Activated CD4-positive, CD25-positive, alpha-beta regulatory T cell treated with anti-CD3 and anti-CD28 coated beads, Interleukin-2, amount 50 U/mL, for 16 hours (primary cell): ENCODE results near the gene MAPK1IP1L.
"Not testable (repeated sequence)": the region's sequence is repeated elsewhere in the genome, so short reads cannot be mapped to it uniquely, and the experiment has no call there.

ENCODE experiments used
- DNase-seq: peaks from one replicate; pipeline ENCODE4 v3.0.0-alpha.2; 2020; ENCODE audit warnings: low read depth, low spot score

The MAPK1IP1L gene

GRCh38 chr14:55054098-55054497, 2.7 kb downstream of the MAPK1IP1L start:
- no peak for DNase-seq

GRCh38 chr14:55057919-55058318, 6.5 kb downstream of the MAPK1IP1L start:
- DNase-seq, result no peak

GRCh38 chr14:55059333-55059732, 7.9 kb downstream of the MAPK1IP1L start:
- no peak for DNase-seq

GRCh38 chr14:55062517-55063351, 11.3 kb downstream of the MAPK1IP1L start:
- DNase-seq, result no peak

- DNase-seq, result not testable (repeated sequence)
These were observed 13.4 kb downstream of the MAPK1IP1L start for GRCh38 chr14:55064896-55065295.

DNA sequence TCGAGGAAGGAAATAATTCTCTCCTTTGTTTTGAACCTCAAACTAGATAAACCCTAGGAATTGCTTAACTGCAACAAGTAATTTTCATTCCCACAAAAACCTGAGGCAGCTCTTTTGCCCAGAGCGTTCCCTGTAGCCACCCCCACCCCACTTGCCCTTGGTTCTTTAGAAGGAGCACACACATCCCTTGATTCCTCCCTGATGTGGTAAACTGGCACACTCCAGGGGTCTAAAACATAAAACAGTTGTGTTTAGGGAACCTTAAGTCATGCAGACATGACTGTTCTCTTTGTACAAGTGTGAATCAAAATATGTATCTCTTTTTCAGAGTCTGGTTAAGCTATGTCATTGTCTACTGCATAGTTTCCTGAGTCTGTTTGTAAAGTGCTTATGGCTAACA, 14.0 kb downstream of the MAPK1IP1L start:
- DNase-seq, result no peak

DNA sequence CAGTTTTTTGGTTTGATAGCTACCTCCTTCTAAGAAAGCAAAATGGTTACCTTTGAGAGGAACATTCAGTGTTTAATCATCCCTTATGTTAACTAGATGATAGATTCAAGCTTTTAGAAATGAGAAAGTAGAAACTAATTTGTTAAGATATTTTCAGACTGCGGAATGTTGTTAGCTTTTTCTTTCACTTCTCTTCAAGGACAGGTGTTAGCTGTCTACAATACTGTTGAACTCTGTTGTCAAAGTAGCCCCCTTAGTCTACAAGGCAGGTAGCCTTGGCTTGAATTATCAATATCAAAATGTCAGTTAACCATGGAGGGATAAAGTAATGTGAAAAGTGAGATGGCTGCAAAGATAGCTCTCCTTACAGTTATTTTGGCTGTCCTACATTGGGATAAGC, 14.8 kb downstream of the MAPK1IP1L start:
- no peak for DNase-seq

GRCh38 chr14:55070981-55071411, 19.5 kb downstream of the MAPK1IP1L start:
- no peak for DNase-seq

DNA sequence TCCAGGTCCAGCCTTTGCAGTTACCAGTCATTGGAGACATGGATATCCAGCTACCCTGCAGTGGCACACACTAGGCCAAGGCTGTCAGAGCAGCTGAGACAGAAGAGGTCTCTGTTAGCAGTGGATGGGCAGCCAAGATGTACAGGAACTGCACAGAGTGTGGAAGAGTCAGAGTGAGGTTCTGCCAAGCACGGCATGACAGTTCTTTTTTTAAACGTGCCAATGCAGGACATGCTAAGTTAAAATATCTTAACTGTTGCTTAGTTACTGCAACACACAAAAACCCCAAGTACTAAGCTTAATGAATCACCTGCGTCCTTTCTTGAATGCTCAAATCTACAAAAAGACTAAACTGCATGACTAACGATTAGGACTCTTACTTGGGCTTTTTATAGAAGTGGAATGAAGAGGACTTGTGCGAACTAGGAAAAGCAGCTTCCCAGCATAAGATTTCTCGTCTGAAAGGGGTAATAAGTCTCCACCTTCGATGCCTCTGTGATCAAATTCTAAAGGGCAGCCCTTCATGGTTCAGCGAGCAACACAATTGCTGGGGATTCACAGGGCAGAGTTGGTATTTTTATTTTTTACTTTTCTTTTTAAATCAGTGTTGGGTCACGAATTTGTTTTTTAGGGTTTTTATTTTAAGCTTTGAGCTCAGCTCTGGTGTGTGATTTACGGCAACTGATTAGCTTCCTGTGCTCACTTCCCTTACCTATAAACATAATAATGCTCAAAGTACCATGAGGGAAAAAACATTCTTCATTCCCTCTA, 20.6 kb downstream of the MAPK1IP1L start:
- no peak for DNase-seq

GRCh38 chr14:55073856-55074255, 22.4 kb downstream of the MAPK1IP1L start:
- no peak for DNase-seq

GRCh38 chr14:55074662-55075061, 23.2 kb downstream of the MAPK1IP1L start:
- no peak for DNase-seq

DNA sequence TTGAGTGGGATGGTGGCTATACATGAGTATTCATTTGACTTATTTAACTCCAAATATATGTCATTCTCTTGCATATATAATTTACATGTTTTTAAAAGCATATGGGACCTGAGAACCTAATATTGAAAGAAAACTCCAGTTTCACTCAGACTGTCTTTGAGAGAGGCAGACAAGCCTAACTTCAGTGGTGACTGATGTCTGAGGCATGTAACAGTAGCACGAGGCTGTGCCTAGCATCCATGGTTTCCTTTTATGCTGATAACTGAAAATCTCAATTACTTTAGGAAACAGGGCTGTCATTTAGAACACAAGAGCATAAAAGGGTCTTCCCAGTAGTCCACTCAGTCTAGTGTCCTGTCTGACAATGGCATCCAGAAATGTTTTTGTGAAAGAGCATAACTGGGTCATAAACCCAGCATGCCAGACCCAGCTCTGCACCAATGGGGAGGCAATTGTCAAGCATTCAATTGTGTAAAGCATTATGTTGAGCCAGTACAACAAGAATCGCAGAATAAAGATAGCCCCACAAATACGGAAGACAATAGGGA, 24.3 kb downstream of the MAPK1IP1L start:
- DNase-seq, result no peak

DNA sequence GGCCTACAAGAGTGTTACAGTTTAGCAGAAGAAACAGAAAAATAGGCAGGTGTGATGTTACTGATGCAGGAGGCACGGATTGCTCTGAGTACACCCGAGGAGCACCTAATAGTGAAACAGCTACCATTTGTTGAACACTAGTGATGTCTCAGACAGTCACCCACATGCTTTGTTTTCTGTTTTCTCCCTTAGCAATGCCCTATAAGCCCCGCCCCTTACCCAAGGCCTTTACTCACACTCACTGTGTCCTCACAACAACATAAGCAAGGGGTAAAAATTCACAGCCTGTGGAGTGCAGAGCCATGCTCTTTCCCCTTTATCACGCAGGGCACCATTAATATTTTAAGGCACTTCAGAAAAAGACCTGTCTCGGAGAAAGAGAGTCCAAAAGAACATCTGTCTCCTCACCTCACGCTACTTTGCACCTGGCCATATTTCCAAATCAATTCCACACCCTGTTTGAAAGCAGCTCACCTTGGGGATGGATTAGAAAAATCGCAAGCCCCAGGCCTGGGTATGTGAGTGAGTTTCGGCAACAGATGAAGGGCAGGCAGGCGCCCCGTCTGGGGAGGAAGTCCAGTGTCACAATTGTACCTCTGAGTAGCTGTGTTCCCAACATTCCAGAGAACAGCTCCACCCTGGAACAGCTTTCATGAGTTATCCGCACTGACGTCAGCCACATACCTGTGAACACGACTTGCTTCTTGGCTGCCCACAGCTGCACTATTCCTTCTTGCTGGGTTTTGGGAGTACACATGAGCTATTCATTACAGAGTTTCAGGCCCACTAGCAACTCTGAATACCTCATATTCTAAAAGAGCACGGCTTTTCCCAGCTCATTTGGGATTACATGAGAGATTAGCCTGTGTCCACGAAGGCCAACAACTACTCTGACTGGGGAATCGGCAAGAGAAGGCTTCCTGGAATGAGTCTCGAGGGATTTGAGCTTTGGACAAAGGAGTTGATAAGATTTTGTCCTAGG, 26.0 kb downstream of the MAPK1IP1L start:
- no peak for DNase-seq

- not testable (repeated sequence) for DNase-seq
These were observed 28.5 kb downstream of the MAPK1IP1L start for GRCh38 chr14:55079961-55080360.

GRCh38 chr14:55084401-55085059, 33.1 kb downstream of the MAPK1IP1L start:
- DNase-seq, result no peak

- no peak for DNase-seq
These were observed 33.7 kb downstream of the MAPK1IP1L start for GRCh38 chr14:55085060-55085660.

DNA sequence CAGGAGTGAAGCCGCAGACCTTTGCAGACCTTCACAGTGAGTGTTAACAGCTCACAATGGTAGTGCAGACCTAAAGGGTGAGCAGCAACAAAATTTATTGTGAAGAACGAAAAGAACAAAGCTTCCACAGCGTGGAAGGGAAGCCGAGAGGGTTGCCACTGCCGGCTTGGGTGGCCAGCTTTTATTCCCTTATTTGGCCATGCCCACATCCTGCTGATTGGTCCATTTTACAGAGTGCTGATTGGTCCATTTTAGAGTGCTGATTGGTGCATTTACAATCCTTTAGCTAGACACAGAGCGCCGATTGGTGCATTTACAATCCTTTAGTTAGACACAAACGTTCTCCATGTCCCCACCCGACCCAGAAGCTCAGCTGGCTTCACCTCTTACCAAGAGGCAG, 35.5 kb downstream of the MAPK1IP1L start:
- DNase-seq, result no peak

DNA sequence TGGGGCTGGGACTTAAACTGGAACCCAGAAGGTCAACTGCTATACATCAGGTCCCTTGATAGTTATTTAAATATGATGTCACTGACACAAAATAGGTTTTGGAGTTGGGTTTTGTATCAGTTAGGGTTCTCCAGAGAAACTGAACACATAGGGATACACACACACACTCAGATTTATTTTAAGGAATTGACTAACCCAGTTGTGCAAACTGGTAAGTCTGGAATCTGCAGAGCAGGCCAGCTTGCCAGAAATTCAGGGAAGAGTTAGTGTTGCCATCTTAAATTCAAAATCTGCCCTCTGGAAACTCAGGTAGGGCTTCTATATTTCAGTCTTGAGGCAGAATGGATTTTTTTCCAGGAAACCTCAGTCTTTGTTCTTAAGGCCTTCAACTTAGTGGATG, 36.9 kb downstream of the MAPK1IP1L start:
- DNase-seq, result no peak

DNA sequence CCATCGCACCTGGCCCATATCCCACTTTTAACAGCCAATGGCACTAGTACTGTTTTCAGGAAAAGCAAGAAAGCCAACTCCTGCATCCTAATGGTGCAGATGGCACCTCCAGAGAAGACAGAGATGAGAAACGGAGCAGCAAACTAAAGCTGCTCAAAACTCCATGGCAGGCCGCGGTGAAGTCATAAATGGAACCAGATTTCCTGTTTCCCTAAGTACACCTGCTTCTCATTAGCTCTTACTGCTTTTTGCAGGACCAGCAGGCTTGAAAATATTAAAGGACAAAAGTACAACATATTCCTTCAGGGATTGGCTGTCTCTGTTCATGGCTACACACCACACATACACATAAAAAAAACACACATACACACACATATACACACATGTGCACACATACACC, 40.9 kb downstream of the MAPK1IP1L start:
- DNase-seq, result no peak
